GM18511 (cell line): ENCODE results near the gene TTLL10.
"Not testable (repeated sequence)": the region's sequence is repeated elsewhere in the genome, so short reads cannot be mapped to it uniquely, and the experiment has no call there.

Source experiments
- ATAC-seq: cut with Tn5 transposase; IDR thresholded peaks from one replicate; pipeline ENCODE4 v1.9.1; 2021; ENCODE audit warnings: mild to moderate bottlenecking, moderate library complexity; ENCODE audit not compliant: unreplicated experiment

The TTLL10 gene

GRCh38 chr1:1141244-1141910 lies 32.3 kb upstream of the TTLL10 start:
- ATAC-seq = no peak

GRCh38 chr1:1141911-1142250 lies 31.8 kb upstream of the TTLL10 start:
- ATAC-seq = no peak

- not testable (repeated sequence) for ATAC-seq
Observed at GRCh38 chr1:1142352-1142751, 31.3 kb upstream of the TTLL10 start.

GRCh38 chr1:1142844-1143243 lies 30.8 kb upstream of the TTLL10 start:
- ATAC-seq = no peak

- ATAC-seq = no peak
Observed at GRCh38 chr1:1143636-1144035, 30.0 kb upstream of the TTLL10 start.

GRCh38 chr1:1144122-1144842 lies 29.4 kb upstream of the TTLL10 start:
- ATAC-seq = no peak

GRCh38 chr1:1144843-1145546 lies 28.7 kb upstream of the TTLL10 start:
- no peak for ATAC-seq

- ATAC-seq = no peak
Observed at GRCh38 chr1:1145547-1145914, 28.1 kb upstream of the TTLL10 start.

- no peak for ATAC-seq
Observed at GRCh38 chr1:1146026-1146425, 27.7 kb upstream of the TTLL10 start.

- ATAC-seq = no peak
Observed at GRCh38 chr1:1146596-1146995, 27.1 kb upstream of the TTLL10 start.

- ATAC-seq = no peak
Observed at GRCh38 chr1:1148061-1148460, 25.6 kb upstream of the TTLL10 start.

- ATAC-seq = no peak
Observed at GRCh38 chr1:1148569-1148968, 25.1 kb upstream of the TTLL10 start.

- ATAC-seq = no peak
Observed at GRCh38 chr1:1149416-1149815, 24.3 kb upstream of the TTLL10 start.

GRCh38 chr1:1150100-1150499 lies 23.6 kb upstream of the TTLL10 start:
- no peak for ATAC-seq

- ATAC-seq = no peak
Observed at GRCh38 chr1:1151306-1151705, 22.4 kb upstream of the TTLL10 start.

- not testable (repeated sequence) for ATAC-seq
Observed at GRCh38 chr1:1152431-1152830, 21.2 kb upstream of the TTLL10 start.

- not testable (repeated sequence) for ATAC-seq
Observed at GRCh38 chr1:1153215-1153614, 20.5 kb upstream of the TTLL10 start.

GRCh38 chr1:1153874-1154273 lies 19.8 kb upstream of the TTLL10 start:
- ATAC-seq = no peak

GRCh38 chr1:1155258-1155657 lies 18.4 kb upstream of the TTLL10 start:
- ATAC-seq = no peak

- no peak for ATAC-seq
Observed at GRCh38 chr1:1156140-1157032, 17.3 kb upstream of the TTLL10 start.

GRCh38 chr1:1157033-1157365 lies 16.7 kb upstream of the TTLL10 start:
- no peak for ATAC-seq
